NCI-H187 treated with DMSO at 0.1 percent for 48 hours (cell line): ENCODE results near the gene KCNH5.

Experiments
- DNase-seq: peaks from one replicate; lab custom pipeline; 2025; lab: John Stamatoyannopoulos, UW

KCNH5 gene

DNA sequence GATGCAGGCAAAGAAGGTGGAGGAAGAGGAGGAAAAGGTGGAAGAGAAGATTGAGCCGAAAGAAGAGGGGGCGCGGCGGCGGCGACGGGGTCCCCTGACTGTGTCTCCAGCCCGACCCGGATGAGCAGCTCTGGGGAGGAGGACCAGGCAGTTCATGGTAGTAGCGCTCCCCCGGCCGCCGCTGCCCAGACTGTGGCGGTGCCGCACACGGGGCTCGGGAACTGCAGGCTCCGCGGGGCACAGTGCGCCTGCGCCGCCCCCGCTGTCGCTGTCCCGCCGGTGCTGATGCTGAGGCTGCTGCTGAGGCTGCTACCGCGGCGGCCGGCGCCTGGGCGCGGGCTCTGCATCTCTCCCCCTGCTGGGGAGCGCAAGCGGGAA is at the start of gene KCNH5:
TSS of gene KCNH5 (minus strand) at position 225 of the 378 bp plus-strand sequence. CDS start 272 bp downstream, outside the sequence.
- DNase-seq = no peak

DNA sequence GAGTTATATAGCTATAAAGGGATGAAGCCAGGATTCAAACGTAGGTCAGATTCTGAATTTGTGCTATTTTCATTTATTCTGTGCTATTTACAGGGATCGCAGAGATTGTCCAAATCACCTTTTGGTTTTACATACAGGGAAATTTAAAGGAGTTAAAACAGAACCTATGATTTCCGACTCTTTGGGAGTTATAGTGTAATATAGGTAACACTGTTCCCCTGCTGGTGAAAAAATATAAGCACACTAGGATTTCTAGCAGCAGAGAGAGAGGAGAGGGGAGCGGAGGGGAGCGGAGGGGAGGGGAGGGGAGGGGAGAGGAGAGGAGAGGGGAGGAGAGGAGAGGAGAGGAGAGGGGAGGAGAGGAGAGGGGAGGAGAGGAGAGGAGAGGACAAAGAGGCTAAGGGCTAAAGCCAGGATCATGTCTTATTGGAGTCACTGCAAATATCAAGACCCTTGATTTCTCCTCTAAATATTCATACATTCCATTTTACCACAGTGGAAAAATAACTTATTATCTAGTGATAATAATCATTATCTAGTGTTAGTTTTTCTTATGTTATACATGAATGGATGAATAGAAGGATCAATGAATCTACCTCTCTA is 46.2 kb upstream of the KCNH5 start:
- DNase-seq = no peak

GRCh38 chr14:63088865-63089264 is 43.6 kb upstream of the KCNH5 start:
- DNase-seq = no peak

GRCh38 chr14:63078569-63078968 is 33.3 kb upstream of the KCNH5 start:
- DNase-seq = no peak

DNA sequence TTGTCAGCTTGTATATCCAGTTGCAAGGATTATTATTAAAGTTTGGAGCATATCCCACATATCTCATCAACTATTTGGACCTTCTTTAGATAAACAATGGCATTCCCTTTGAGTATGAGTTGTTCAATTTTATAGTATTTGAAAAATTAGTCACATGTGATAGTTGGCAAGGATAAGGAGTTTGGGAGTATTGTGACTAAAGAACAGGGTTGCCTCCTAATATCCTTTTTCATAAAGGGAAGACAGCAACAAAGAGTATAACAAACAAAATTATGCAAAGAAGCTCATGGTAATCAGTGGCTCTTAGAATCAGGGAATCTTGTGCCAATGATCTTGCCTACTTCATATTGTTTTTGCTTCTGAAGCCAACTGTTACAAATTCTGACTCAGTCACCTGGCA is 31.2 kb upstream of the KCNH5 start:
- DNase-seq = no peak

DNA sequence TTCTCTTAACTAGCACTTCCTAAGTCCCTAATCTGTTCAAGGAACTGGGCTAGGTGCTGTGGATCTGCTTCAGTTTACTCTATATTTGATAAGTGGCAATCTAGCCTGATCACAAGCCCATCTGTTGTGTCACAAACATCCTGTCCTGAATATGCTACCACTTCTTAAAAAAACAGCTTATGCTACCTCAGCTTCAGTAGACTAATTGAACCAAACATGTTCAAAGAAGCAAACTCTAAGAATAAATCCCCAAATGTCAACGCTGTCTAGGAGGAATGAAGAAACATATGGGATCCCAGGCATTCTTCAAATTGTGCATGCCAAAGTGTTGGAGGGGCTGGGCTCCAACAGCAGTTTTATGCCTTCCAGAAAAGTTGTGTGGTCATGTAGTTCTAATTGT is 10.4 kb upstream of the KCNH5 start:
- no peak for DNase-seq

DNA sequence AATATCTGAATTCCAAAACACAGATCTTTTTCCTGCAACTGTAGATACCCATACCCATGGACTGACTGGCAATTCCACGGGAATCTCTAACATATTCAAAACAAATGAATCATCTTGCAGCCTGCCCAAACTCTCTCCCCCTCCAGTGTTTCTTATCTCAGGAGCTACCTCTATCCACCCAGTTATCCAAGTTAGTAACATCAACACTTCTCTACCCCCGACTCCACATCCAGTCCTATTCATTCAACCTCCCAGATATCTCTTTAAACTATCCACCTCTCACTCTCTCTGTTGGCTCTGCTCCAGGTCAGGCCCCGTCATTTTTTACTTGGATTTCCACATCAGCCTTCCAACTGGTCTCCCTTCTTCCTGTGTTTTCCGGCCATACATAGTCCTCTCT is 6.7 kb upstream of the KCNH5 start:
- no peak for DNase-seq

GRCh38 chr14:63051301-63051700 is 6.0 kb upstream of the KCNH5 start:
- DNase-seq = no peak

DNA sequence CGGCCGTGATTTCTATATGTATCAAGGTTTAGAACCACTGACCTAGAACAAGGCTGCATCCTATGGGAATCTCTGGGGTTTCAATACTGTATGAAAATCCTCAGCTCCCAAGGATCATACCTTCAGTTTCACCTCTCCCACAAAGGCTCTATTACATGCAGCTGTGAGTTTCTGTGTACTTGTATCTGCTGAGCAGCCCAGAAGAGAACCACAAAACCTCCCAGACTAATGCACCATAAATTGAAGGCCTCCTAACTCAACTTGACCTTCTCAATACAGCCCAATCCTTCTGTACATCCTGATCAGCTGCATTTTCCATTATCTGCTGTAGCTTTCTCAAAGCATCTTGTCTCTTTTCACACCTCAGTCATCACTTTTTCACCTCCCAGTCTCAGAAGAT is 5.4 kb upstream of the KCNH5 start:
- DNase-seq = no peak

DNA sequence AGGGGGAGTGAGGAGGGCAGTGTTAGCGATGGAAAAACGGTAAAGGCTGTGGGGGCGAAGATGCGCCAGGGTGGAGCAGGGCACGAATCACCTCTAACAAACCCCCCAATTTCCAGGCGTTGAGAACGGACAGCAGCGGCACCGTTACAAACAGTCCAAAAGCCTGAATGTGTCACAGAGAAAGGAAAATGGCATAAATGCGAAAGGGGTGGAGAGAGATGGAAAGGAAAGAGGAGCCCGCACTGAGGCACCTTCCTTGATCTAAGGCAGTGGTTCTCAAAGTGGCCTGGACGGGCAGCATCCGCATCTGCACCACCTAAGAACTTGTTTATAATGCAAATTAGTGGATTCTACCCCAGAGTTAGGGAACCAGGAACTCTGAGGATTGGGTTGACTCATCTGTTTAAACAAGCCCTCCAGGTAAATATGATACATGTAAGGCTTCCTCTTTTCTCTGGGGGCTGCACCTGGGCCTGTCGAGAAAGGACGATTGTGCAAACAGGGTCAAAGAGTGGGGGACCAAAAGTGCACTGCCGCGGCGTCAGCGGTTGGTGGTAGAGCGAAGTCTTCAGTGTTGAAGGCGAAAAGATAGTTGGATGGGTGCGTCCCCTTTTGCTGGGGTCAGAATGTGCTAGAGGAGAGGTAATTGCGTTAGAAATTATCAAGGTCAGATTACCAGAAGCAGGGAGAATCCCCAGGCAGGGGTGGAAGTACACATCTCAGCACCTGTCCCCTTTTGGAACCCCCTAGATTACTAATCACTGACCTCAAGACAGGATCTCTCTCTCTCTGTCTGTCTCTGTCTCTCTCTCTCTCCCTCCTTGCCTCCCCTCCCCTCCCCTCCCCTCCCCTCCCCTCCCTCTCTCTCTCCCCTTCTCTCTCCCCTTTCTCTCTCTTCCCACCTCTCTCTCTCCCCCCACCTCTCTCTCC is 1.3 kb upstream of the KCNH5 start:
- no peak for DNase-seq

DNA sequence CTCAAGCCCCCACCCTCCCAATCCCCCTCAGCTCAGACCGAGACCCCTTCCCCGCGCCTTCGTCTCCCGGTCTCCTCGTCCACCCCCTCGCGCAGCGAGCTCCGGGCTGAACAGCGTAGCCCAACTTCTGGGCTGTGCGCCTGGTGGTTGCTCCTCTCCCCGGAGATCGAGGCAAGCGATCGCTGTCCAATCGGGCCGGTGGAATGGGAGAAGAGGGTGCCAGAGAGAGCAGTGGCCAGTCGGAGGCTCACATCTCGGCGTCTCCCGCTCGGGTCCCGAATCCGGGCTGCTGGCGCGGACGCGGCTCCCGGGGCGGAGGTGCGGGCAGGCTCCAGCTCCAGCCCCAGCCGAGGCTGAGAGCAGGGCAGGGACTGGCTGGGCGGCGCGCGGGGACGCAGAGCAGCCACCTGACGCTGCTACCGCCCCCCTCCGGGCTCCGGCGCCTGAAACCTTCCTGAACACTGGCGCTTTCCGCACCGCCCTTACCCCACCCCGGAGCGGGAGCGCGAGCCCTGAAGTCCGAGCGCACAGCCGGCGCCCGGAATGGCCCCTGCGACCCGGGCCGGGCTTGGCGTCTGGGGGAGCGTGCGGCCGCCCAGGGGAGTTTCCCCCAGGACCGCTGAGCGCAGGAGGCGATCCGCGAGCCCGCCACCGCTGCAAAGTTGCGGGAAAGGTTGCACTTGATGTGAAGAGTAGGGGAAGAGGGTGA is 508 bp upstream of the KCNH5 start:
- DNase-seq = peak; percentile 45

- peak; percentile 8 for DNase-seq
Measured at GRCh38 chr14:63039866-63040265, 5.4 kb downstream of the KCNH5 start.

- DNase-seq = no peak
Measured at GRCh38 chr14:63032641-63033040, 12.6 kb downstream of the KCNH5 start.

DNA sequence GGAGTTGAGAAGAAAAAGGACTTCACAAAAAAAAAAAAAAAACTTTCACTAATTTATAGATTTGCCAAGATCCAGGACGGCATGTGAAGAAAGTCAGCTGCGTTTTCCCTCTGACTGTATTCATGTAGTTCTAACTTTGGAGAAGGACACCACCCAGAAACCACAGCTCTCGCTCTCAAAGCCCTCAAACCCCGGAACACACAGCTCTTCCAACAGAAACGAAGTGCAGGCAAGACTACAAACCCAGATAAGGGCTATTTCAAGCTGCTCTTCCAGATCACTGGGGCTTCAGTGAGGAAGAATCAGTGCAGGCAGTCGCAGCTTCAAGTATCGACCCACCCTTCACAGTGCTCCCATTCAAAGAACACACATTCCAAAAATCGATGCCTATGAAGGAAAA is 13.2 kb downstream of the KCNH5 start:
- no peak for DNase-seq

GRCh38 chr14:63030113-63030512 is 15.1 kb downstream of the KCNH5 start:
- DNase-seq = no peak

GRCh38 chr14:63027719-63028118 is 17.5 kb downstream of the KCNH5 start:
- DNase-seq = no peak

DNA sequence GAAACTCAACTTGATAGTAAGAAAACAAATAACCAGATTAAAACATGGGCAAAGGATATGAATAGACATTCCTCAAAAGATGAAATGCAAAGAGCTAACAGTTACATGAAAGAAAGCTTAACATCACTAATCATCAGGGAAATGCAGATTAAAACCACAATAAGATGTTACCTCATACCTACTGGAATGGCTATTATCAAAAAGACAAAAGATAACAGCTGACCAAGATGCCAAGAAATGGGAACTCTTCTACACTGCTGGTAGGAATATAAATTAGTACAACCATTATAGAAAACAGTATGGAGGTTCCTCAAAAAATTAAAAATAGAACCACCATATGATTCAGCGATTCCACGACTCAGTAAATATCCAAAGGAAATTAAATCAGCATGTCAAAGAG is 18.8 kb downstream of the KCNH5 start:
- DNase-seq = no peak

DNA sequence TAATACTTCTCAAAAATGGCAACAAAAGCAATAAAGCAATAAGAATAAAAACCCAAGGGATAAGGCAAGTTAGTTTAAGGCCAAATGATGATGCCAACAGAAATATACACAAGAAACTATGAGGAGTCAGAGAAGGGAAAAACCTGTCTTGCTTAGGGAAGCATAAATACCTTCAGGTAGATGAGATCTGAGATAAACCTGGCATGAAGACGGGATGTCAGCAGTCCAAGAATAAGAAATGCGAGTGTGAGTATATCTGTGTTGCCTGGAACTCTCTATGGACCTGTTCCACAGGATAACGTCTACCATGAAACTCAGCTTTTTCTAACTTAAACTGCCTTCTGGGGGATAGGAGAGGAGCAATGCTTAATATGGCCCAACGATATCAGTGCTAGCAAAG is 30.6 kb downstream of the KCNH5 start:
- no peak for DNase-seq

DNA sequence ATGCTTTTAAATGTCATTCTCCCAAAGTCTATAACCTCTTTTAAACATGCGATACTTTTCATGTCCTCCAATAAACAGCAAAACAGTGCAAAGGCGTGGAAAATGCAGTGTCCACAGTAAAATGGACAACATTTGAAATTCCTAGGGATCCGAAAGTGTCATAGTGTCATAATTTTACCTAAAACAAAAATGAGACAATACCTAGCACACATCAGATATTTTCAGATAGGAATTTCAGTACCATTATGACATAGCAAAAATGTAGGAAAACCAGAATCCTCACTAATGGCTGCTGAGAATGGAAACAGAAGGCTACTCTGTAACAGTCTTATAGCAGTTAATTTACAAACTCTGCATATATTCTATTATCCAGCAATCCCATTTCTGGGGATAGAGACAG is 33.1 kb downstream of the KCNH5 start:
- no peak for DNase-seq

DNA sequence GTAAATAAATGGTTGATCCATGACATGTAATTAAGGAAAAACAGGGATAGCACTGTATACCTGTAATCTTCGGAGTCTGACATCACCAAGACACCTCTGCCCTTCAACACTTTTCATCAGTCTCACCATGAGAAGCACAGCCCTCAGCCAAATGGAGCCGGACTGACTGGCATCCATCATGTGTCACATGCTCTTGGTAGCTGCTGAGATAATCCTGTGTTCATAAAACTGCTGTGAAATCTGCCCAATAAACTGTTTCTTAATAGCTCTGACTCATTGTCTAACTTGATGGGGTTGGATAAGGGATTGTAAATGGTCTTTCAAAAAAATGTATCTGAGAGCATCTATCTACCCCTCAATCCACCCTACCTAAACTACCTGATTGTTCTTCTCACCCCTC is 33.6 kb downstream of the KCNH5 start:
- DNase-seq = no peak

DNA sequence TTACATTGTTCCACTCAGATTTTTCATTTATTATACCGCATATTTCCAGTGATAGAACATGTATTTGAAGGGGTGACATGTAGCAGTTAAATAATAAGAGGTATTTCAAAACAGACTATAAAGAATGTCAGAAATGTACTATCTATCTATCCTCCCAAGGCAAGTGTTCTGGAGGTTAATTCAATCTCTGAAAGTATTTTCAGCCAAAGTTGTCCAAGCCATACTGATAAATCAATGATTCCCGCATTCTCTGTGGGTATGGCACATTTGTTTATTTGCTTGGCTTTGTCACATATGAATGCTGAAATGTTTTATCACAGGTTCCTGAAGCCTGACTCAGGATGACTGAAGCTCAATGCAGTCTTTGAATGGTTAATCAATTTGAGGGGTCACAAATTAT is 35.8 kb downstream of the KCNH5 start:
- DNase-seq = no peak

GRCh38 chr14:63006531-63006930 is 38.7 kb downstream of the KCNH5 start:
- no peak for DNase-seq

DNA sequence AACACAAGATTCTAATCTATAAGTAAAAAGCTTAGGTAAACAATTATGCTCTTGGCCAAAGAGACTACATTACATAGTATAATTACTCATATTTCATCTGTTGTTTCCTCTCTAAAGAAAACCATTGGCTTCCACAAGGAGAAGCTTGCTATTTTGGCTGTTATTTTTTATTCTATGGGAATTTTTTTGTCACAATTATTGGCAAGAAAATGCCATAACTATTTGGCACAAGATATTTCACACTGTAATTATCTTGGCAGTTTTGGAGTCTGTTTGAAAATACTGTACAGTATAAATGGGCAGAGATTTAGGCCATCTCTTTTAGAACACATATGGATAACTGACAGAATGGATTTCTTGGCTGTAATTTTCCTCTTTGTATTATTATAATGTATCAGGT is 51.2 kb downstream of the KCNH5 start:
- no peak for DNase-seq
